Calu3 (cell line): ENCODE measurements around the gene BIRC6. TPM values are rescaled to one million over a fixed set of nuclear protein-coding genes. Genes with fewer than 3 reads are reported as not detected.

Experiments
- BruUV-seq: library from RNA; stranded (reverse); fragments of 400-500 nt; replicated peaks from 2 replicates; lab custom pipeline; 2021; lab: Mats Ljungman, UMichigan
- CTCF ChIA-PET: fragments of 300-600 bp; sonication (Branson Sonifier 250); formaldehyde crosslinking; loops from one replicate; lab custom pipeline; 2022; ENCODE audit warnings: antibody characterized with exemption; lab: Charles Lee
- DNase-seq: peaks from one replicate; pipeline ENCODE4 v3.0.0; 2022
- H3K27ac Mint-ChIP-seq: one replicate; pipeline ENCODE4 v1.8.0; 2022; ENCODE audit warnings: mixed read lengths; ENCODE audit not compliant: unreplicated experiment
- H3K27me3 Mint-ChIP-seq: one replicate; pipeline ENCODE4 v1.8.0; 2022; ENCODE audit warnings: mixed read lengths; ENCODE audit not compliant: unreplicated experiment
- H3K36me3 Mint-ChIP-seq: one replicate; pipeline ENCODE4 v1.8.0; 2022; ENCODE audit warnings: mild to moderate bottlenecking, moderate library complexity, mixed read lengths; ENCODE audit not compliant: insufficient read depth, unreplicated experiment
- H3K4me1 Mint-ChIP-seq: one replicate; pipeline ENCODE4 v1.8.0; 2022; ENCODE audit warnings: mild to moderate bottlenecking, low read depth, mixed read lengths; ENCODE audit not compliant: unreplicated experiment
- H3K4me3 Mint-ChIP-seq: one replicate; pipeline ENCODE4 v1.8.0; 2022; ENCODE audit warnings: mild to moderate bottlenecking, low read depth, moderate library complexity, mixed read lengths; ENCODE audit not compliant: unreplicated experiment
- H3K9me3 Mint-ChIP-seq: one replicate; pipeline ENCODE4 v1.8.0; 2022; ENCODE audit warnings: low read depth, mixed read lengths; ENCODE audit not compliant: unreplicated experiment
- CTCF ChIP-seq: fragments of 200-600 bp; IDR thresholded peaks from one replicate; pipeline ENCODE4 v1.8.0; 2022; ENCODE audit warnings: antibody characterized with exemption; ENCODE audit not compliant: unreplicated experiment
- intact Hi-C: fragments of 100-400 bp; cut with micrococcal nuclease; formaldehyde crosslinking; loops from one replicate; pipeline ENCODE4 v1.10.0; 2022; ENCODE audit not compliant: unreplicated experiment
- total RNA-seq: library from RNA; stranded (reverse); gene quantifications from 2 replicates; pipeline ENCODE4 v1.2.3, GENCODE V29; 2022

Gene BIRC6
- total RNA-seq, 1 experiment from 2014 or later = 91.0 TPM

GRCh38 chr2:32446369-32446768 is 89.5 kb downstream of the BIRC6 start:
- Mint-ChIP-seq H3K9me3 (no peaks in the 10 kb centered on the region), H3K27ac (no peak overlapping the region), H3K4me3 (no peak overlapping the region), H3K27me3 (no peaks in the 10 kb centered on the region), H3K36me3 (peaks cover 22% of the 10 kb centered on the region), H3K4me1 (no peaks in the 10 kb centered on the region)
- CTCF ChIA-PET = no interaction called here
- no peak for DNase-seq
- no peak for TF ChIP-seq CTCF
- intact Hi-C loops = no loop called here
- BruUV-seq = no TSS peak

GRCh38 chr2:32450851-32451250 is 94.0 kb downstream of the BIRC6 start:
- no peak for TF ChIP-seq CTCF
- Mint-ChIP-seq H3K27ac (no peak overlapping the region), H3K27me3 (no peaks in the 10 kb centered on the region), H3K36me3 (no peaks in the 10 kb centered on the region), H3K9me3 (no peaks in the 10 kb centered on the region), H3K4me3 (no peak overlapping the region), H3K4me1 (no peaks in the 10 kb centered on the region)
- no peak for DNase-seq
- CTCF ChIA-PET = no interaction called here
- no TSS peak for BruUV-seq
- intact Hi-C loops = no loop called here

GRCh38 chr2:32452338-32453064 is 95.7 kb downstream of the BIRC6 start:
- no peak for TF ChIP-seq CTCF
- Mint-ChIP-seq H3K36me3 (no peaks in the 10 kb centered on the region), H3K9me3 (no peaks in the 10 kb centered on the region), H3K27me3 (no peaks in the 10 kb centered on the region), H3K27ac (no peak overlapping the region), H3K4me3 (no peak overlapping the region), H3K4me1 (no peaks in the 10 kb centered on the region)
- BruUV-seq = no TSS peak
- DNase-seq = no peak
- CTCF ChIA-PET = no interaction called here
- intact Hi-C loops = no loop called here

- no peaks in the 10 kb centered on the region for H3K9me3 Mint-ChIP-seq
- BruUV-seq = no TSS peak
- H3K27me3 Mint-ChIP-seq = no peaks in the 10 kb centered on the region
- intact Hi-C loops = no loop called here
- H3K4me1 Mint-ChIP-seq = no peaks in the 10 kb centered on the region
- DNase-seq = no peak
- H3K4me3 Mint-ChIP-seq = no peak overlapping the region
- H3K27ac Mint-ChIP-seq = no peak overlapping the region
- no peaks in the 10 kb centered on the region for H3K36me3 Mint-ChIP-seq
- CTCF ChIA-PET = no interaction called here
- TF ChIP-seq CTCF = no peak
Measured at GRCh38 chr2:32453242-32454062, 96.6 kb downstream of the BIRC6 start.
